Lung (tissue), 12 donors: ENCODE data around the gene TRIM50. TPM values are rescaled to one million over a fixed set of nuclear protein-coding genes. Genes with fewer than 3 reads are reported as not detected.
"Not testable (repeated sequence)": the region's sequence is repeated elsewhere in the genome, so short reads cannot be mapped to it uniquely, and the experiment has no call there.

Experiments
- ATAC-seq: fragments of 200-7000 bp; cut with Tn5 transposase; one replicate; pipeline ENCODE4 v1.9.1; 2020; ENCODE audit warnings: moderate number of reproducible peaks; ENCODE audit not compliant: insufficient read depth, low FRiP score
- DNase-seq, 3 donors: peaks; one replicate each; pipeline ENCODE4 v3.0.0-alpha.2; 2013 to 2017
- H3K27ac ChIP-seq, 2 donors: one replicate each; pipeline ENCODE4 v1.5.1; 2013; ENCODE audit warnings: mild to moderate bottlenecking in 2 of 2, moderate library complexity in 2 of 2, control low read depth in 1 of 2, inconsistent platforms in 1 of 2, low read depth in 1 of 2, low read length in 1 of 2
- H3K27me3 ChIP-seq, 3 donors: one replicate each; pipeline ENCODE4 v1.5.1; 2013; ENCODE audit warnings: low read length in 2 of 3; ENCODE audit not compliant: control insufficient read depth in 3 of 3, insufficient read depth in 3 of 3
- H3K36me3 ChIP-seq, 4 donors: one replicate each; pipeline ENCODE4 v1.5.1; 2013; ENCODE audit warnings: low read length in 4 of 4, mild to moderate bottlenecking in 1 of 4, moderate library complexity in 1 of 4; ENCODE audit not compliant: control insufficient read depth in 4 of 4, insufficient read depth in 4 of 4
- H3K4me1 ChIP-seq, 5 donors: one replicate each; pipeline ENCODE4 v1.5.1; 2013; ENCODE audit warnings: low read length in 5 of 5, mild to moderate bottlenecking in 2 of 5, moderate library complexity in 1 of 5; ENCODE audit not compliant: control insufficient read depth in 5 of 5, insufficient read depth in 5 of 5
- H3K4me3 ChIP-seq: one replicate; pipeline ENCODE4 v1.5.1; 2013; ENCODE audit warnings: mild to moderate bottlenecking, control low read depth, moderate library complexity
- H3K9ac ChIP-seq, 2 donors: one replicate each; pipeline ENCODE4 v1.5.1; 2013; ENCODE audit warnings: low read length in 2 of 2, control low read depth in 1 of 2; ENCODE audit not compliant: insufficient read depth in 1 of 2
- H3K9me3 ChIP-seq, 4 donors: one replicate each; pipeline ENCODE4 v1.5.1; 2013; ENCODE audit warnings: low read length in 3 of 4, mild to moderate bottlenecking in 1 of 4, moderate library complexity in 1 of 4; ENCODE audit not compliant: control insufficient read depth in 4 of 4, insufficient read depth in 3 of 4
- CTCF ChIP-seq: IDR thresholded peaks from 2 replicates; pipeline ENCODE4 v1.5.1; 2012; ENCODE audit warnings: mild to moderate bottlenecking; ENCODE audit errors: control extremely low read depth, extremely low read depth
- WGBS, 2 donors: extraction: QIAGEN DNeasy Blood & Tissue Kit; methylation state at CpG; one replicate each; pipeline ENCODE4 v1.1.7; 2013; 5-methylcytosine and 5-hydroxymethylcytosine counted together
- polyA plus RNA-seq, 2 donors: library from polyadenylated mRNA; stranded (reverse); fragments of 200-250 nt; gene quantifications; one replicate each; pipeline ENCODE4 v1.2.1, GENCODE V29; 2013
- total RNA-seq, 2 donors: library from RNA; depleted of rRNA in 1 of 2; stranded (reverse); fragments of >200 nt in 1 of 2; gene quantifications; one replicate each; pipeline ENCODE4 v1.2.1, GENCODE V29; 2014 to 2021
- donor health status: control.
- donor health status: control.
- donor health status: Bipolar disorder and iron deficiency.
- donor health status: healthy.
- donor health status: DM: yes; HTN: yes; CAD: no.

The TRIM50 gene
- total and polyA plus RNA-seq, 4 donors, result 0.02 to 0.34 (median 0.08) TPM; not detected in 1

DNA sequence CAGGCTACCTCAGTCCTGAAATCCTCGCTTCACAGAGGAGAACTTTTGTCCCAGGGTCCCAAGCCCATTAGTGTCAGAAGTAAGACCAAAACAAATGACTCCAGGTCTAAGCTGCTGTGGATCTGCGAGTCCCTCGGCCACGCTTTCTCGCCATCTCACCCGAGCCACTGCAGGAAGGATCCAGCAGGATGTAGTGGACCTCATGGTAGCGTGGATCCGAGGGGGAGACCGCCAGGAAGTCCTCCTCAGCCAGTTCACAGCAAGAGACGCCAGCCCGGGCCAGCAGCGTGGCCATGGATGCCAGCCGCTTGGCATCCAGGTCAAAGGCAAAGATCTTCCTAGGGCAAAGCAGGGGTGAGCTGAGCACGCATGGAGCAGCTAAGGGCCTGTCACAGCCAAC, 23.8 kb downstream of the TRIM50 start:
- TF ChIP-seq CTCF, result no peak
- H3K4me1 ChIP-seq, result peaks cover 0 to 7% (median 0%) of the 10 kb centered on the region in 5 donors
- H3K9ac ChIP-seq, result no peak overlapping the region
- no peak overlapping the region for H3K27ac ChIP-seq
- 82 to 93% methylated on average over 14 of the region's 14 CpGs for WGBS, 2 donors
- H3K4me3 ChIP-seq, result no peak overlapping the region
- peaks cover 0 to 18% (median 2%) of the 10 kb centered on the region in 4 donors for H3K36me3 ChIP-seq
- DNase-seq (no peak), ATAC-seq (no peak)
- peaks cover 0 to 6% (median 0%) of the 10 kb centered on the region in 4 donors for H3K9me3 ChIP-seq
- no peaks in the 10 kb centered on the region for H3K27me3 ChIP-seq

DNA sequence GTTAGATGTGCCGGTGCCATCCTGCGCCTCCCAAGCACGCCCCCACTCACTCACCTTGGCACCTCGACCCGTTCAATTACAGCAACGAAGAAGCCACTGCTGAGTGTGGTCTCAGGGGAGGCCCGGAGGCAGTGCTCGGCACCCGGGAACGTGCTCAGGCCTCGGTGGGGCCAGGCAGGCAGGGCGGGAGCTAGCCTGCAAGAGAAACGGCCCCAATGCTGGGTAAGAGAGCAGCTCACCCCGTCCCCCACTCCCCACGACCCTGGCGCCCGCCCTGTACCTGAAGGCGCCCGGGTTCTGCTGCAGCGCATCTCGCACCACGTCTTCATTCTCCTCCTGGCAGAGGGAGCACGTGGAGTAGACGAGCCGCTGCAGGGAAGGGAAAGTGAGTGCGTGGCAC, 24.3 kb downstream of the TRIM50 start:
- no peak overlapping the region for H3K9ac ChIP-seq
- no peaks in the 10 kb centered on the region for H3K27me3 ChIP-seq
- H3K4me3 ChIP-seq, result no peak overlapping the region
- DNase-seq, result no peak
- H3K27ac ChIP-seq, result no peak overlapping the region
- TF ChIP-seq CTCF, result no peak
- no peak for ATAC-seq
- H3K9me3 ChIP-seq, result peaks cover 0 to 6% (median 0%) of the 10 kb centered on the region in 4 donors
- WGBS, 2 donors, result 92 to 96% methylated on average over 25 to 26 of the region's 26 CpGs
- peaks cover 0 to 6% (median 0%) of the 10 kb centered on the region in 5 donors for H3K4me1 ChIP-seq
- peaks cover 0 to 18% (median 2%) of the 10 kb centered on the region in 4 donors for H3K36me3 ChIP-seq

DNA sequence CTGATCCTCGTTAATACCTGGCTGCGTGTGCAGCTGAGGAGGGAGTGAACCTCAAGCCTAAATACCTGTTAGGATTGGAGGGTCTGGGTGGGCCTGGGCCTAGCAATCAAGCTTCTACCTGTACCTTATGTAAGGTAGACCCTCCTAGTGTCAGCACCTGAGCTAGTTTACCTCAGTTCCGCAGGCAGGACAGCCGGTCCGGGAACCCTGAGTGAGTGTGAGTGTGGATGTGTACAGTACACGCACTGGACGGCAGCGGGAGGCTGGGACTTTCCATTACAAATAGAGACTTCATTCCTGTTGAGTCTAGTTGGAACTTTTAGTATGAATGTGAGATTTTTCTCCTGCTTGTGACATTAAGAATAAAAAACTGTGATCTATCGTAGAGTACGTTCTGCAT, 25.0 kb downstream of the TRIM50 start:
- not testable (repeated sequence) for DNase-seq, H3K4me3 ChIP-seq, H3K27ac ChIP-seq, H3K4me1 ChIP-seq, ATAC-seq, H3K27me3 ChIP-seq, H3K9ac ChIP-seq, H3K9me3 ChIP-seq
- WGBS, 2 donors, result 92 to 94% methylated on average over 9 of the region's 10 CpGs
- peaks cover 0 to 18% (median 2%) of the 10 kb centered on the region in 4 donors for H3K36me3 ChIP-seq

DNA sequence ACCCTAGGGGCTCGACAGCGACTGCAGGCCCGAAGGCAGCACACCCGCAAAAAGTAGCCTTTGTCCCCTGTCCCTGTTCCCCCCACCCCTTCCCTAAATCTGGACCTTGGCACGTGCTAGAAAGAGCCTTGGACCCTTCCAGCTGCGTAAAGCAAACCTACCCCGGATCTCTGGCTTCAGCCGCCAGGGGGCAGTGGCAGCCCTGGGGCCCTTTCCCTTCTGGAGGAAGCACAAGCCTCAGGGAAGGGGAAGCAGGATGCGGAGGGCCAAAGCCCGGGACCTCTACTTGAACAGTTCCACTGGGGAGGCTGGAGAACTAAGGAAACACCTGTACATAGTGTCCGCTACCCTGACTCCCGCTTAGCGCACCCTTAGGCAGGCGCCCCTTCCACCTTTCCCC, 26.8 kb downstream of the TRIM50 start:
- not testable (repeated sequence) for H3K9me3 ChIP-seq, H3K9ac ChIP-seq, DNase-seq, H3K4me3 ChIP-seq, H3K27ac ChIP-seq, H3K27me3 ChIP-seq, H3K4me1 ChIP-seq, ATAC-seq
- H3K36me3 ChIP-seq, result peaks cover 0 to 18% (median 2%) of the 10 kb centered on the region in 4 donors
- 92 to 98% methylated on average over 5 to 9 of the region's 14 CpGs for WGBS, 2 donors

DNA sequence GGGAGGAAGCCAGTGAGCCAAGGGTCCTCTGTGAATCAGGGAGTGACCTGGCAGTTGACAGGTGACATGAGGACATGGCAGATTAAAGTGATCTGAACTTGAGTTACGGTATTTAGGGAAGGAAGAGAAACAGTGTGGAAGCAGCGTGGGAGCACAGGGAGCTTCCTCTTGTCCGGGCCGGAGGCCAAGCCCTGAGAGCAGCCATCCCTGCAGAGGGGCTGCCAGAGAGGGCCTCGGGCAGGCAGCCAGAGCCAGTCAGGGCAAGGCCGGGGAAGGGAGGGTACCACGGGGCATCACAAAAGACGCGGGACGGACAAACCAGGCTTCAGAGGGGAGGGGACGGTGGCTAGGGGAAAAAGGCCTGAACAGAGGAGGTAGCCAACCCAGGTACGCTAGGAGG, 28.1 kb downstream of the TRIM50 start:
- ATAC-seq, H3K9ac ChIP-seq, H3K27ac ChIP-seq, H3K27me3 ChIP-seq, H3K9me3 ChIP-seq, H3K4me1 ChIP-seq, DNase-seq, H3K4me3 ChIP-seq: not testable (repeated sequence)
- peaks cover 0 to 18% (median 2%) of the 10 kb centered on the region in 4 donors for H3K36me3 ChIP-seq
- 19 to 29% methylated on average over 7 to 8 of the region's 12 CpGs for WGBS, 2 donors

GRCh38 chr7:73297706-73298105, 30.2 kb downstream of the TRIM50 start:
- not testable (repeated sequence) for H3K27ac ChIP-seq, H3K4me1 ChIP-seq, ATAC-seq, DNase-seq, H3K9me3 ChIP-seq, H3K4me3 ChIP-seq, H3K9ac ChIP-seq, H3K36me3 ChIP-seq, H3K27me3 ChIP-seq
- WGBS, 2 donors, result 95 to 96% methylated on average over 13 to 24 of the region's 27 CpGs

GRCh38 chr7:73297235-73297634, 30.6 kb downstream of the TRIM50 start:
- not testable (repeated sequence) for H3K27me3 ChIP-seq, H3K27ac ChIP-seq, H3K9me3 ChIP-seq, H3K4me3 ChIP-seq, H3K4me1 ChIP-seq, H3K9ac ChIP-seq, DNase-seq, H3K36me3 ChIP-seq, ATAC-seq
- WGBS, 2 donors, result no CpG with 5 or more reads among the region's 13 CpGs
